ENCODE data around the gene ADAMTS14.

Gene ADAMTS14

DNA sequence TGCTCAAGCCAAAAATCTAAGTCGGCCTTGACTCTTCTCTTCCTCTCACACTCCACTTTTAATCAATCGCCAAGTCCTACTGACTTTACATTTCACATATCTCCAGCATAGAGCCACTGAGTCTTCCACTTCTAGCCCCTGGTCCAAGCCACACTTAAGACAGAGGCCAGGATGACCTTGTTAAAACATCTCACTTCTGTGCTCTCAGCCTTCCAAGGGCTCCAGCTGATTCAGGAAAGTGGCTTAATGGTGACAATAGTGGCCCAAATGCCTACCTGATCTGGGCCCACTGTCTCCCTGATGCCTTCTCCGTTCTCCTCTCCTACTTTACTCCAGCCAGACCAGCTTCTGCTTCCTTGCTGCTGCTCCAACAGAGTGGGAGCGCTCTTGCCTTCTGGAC lies 108.5 kb downstream of the ADAMTS14 start:
- Histone ChIP-seq H3K36me3 (ENCODE audit: control insufficient read depth, low read length) (no peaks in the 10 kb centered on the region), H3K9me2 (replicated peaks; ENCODE audit: control insufficient read depth, low read length) (no peaks in the 10 kb centered on the region), H3F3A (ENCODE audit: control insufficient read depth, insufficient read depth) (no peaks in the 10 kb centered on the region), H3K4me3 (ENCODE audit: low read length) (no peak overlapping the region), H3K9me3 (ENCODE audit: control insufficient read depth, insufficient read depth, low read length) (no peaks in the 10 kb centered on the region), H3K4me2 (ENCODE audit: low read length) (no peak overlapping the region), H3K27me3 (ENCODE audit: control insufficient read depth, low read length) (peaks cover 16% of the 10 kb centered on the region), H4K20me1 (ENCODE audit: control insufficient read depth, insufficient read depth, low read depth, low read length) (no peaks in the 10 kb centered on the region), H3K79me2 (ENCODE audit: control insufficient read depth, low read length) (no peaks in the 10 kb centered on the region), H3K27ac (ENCODE audit: low read depth, low read length) (no peak overlapping the region), H3K4me1 (ENCODE audit: control insufficient read depth, low read length) (no peaks in the 10 kb centered on the region)
- TF ChIP-seq EZH2phosphoT487 (IDR thresholded peaks at IDR 0.05; ENCODE audit: borderline replicate concordance, low read length), result no peak
- TF ChIP-seq, protein P1, sequence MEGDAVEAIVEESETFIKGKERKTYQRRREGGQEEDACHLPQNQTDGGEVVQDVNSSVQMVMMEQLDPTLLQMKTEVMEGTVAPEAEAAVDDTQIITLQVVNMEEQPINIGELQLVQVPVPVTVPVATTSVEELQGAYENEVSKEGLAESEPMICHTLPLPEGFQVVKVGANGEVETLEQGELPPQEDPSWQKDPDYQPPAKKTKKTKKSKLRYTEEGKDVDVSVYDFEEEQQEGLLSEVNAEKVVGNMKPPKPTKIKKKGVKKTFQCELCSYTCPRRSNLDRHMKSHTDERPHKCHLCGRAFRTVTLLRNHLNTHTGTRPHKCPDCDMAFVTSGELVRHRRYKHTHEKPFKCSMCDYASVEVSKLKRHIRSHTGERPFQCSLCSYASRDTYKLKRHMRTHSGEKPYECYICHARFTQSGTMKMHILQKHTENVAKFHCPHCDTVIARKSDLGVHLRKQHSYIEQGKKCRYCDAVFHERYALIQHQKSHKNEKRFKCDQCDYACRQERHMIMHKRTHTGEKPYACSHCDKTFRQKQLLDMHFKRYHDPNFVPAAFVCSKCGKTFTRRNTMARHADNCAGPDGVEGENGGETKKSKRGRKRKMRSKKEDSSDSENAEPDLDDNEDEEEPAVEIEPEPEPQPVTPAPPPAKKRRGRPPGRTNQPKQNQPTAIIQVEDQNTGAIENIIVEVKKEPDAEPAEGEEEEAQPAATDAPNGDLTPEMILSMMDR (IDR thresholded peaks at IDR 0.05; ENCODE audit: low read depth, low read length, poor library complexity, severe bottlenecking), result no peak

DNA sequence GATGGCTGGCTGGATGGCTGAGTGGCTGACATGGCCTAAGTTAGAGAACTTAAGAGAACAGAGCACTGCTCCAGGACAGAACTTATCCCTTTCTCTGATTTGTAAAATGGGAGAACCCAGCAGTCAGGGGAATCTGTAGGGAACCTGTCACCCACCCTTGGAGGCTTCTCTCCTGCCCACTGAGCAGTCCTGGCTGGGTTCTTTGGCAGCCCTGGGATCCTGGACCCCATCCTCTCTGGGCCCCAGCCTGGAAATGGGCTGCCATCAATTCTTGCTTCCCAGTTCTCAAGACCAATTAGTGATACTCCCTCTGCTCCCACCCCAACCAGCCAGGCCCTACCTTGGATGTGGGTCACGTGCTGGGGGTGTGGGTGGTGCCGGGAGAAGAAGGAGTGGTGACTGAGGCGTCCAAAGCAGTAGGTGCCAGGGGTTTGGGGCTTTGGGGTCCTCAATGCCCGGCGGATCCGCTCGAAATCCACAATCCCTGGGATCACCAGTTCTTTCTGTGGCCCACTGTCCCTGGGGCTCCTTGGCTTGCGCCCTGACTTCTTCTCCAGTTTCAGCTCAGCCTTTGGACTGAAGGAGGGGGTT lies 109.2 kb downstream of the ADAMTS14 start:
- Histone ChIP-seq H3K9me3 (ENCODE audit: control insufficient read depth, insufficient read depth, low read length) (no peaks in the 10 kb centered on the region), H4K20me1 (ENCODE audit: control insufficient read depth, insufficient read depth, low read depth, low read length) (no peaks in the 10 kb centered on the region), H3K4me2 (ENCODE audit: low read length) (no peak overlapping the region), H3K9me2 (replicated peaks; ENCODE audit: control insufficient read depth, low read length) (no peaks in the 10 kb centered on the region), H3F3A (ENCODE audit: control insufficient read depth, insufficient read depth) (no peaks in the 10 kb centered on the region), H3K27ac (ENCODE audit: low read depth, low read length) (no peak overlapping the region), H3K36me3 (ENCODE audit: control insufficient read depth, low read length) (no peaks in the 10 kb centered on the region), H3K79me2 (ENCODE audit: control insufficient read depth, low read length) (no peaks in the 10 kb centered on the region), H3K4me1 (ENCODE audit: control insufficient read depth, low read length) (no peaks in the 10 kb centered on the region), H3K27me3 (ENCODE audit: control insufficient read depth, low read length) (peaks cover 19% of the 10 kb centered on the region), H3K4me3 (ENCODE audit: low read length) (no peak overlapping the region)
- TF ChIP-seq EZH2phosphoT487 (IDR thresholded peaks at IDR 0.05; ENCODE audit: borderline replicate concordance, low read length), result no peak
- TF ChIP-seq, protein P1 (IDR thresholded peaks at IDR 0.05; ENCODE audit: low read depth, low read length, poor library complexity, severe bottlenecking), result no peak

DNA sequence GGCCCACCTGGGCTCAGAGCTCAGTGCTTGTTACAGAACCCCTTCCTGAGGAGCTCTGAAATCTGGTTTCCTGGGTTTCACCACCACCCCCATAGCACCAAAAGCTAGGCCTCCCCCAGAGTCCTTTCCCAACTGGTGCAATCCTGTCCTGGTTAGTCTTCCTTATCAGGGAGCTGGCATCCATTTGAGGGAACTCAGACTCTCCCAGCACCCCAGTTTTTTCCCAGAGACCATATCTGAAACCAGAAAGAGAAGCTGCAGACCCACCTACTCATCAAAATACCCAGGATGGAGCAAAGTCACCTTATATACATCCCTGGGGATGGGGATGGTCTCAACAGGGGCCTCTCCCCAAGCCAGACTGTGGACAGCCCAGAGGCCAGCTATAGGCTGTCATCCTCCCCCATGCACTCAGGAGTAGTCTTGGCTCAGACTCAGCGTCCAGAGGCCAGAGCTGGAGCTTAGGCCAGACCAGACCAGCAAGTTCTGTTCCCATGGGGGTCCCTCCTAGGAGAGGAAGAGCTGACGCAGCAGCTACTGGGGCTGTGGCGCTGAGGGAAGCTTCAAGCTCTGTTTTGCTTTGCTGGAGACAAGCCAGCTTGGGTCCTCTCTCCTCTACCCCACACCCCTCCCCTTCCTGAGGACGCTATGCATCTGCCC lies 109.9 kb downstream of the ADAMTS14 start:
- no peaks in the 10 kb centered on the region for H3K79me2 ChIP-seq (ENCODE audit: control insufficient read depth, low read length)
- no peaks in the 10 kb centered on the region for H3F3A ChIP-seq (ENCODE audit: control insufficient read depth, insufficient read depth)
- H3K4me1 ChIP-seq (ENCODE audit: control insufficient read depth, low read length), result no peaks in the 10 kb centered on the region
- H3K36me3 ChIP-seq (ENCODE audit: control insufficient read depth, low read length), result no peaks in the 10 kb centered on the region
- no peak overlapping the region for H3K4me3 ChIP-seq (ENCODE audit: low read length)
- no peak overlapping the region for H3K27ac ChIP-seq (ENCODE audit: low read depth, low read length)
- no peaks in the 10 kb centered on the region for H3K9me2 ChIP-seq (replicated peaks; ENCODE audit: control insufficient read depth, low read length)
- peaks cover 25% of the 10 kb centered on the region for H3K27me3 ChIP-seq (ENCODE audit: control insufficient read depth, low read length)
- TF ChIP-seq, protein P1 (IDR thresholded peaks at IDR 0.05; ENCODE audit: low read depth, low read length, poor library complexity, severe bottlenecking), result no peak
- no peak for TF ChIP-seq EZH2phosphoT487 (IDR thresholded peaks at IDR 0.05; ENCODE audit: borderline replicate concordance, low read length)
- no peaks in the 10 kb centered on the region for H3K9me3 ChIP-seq (ENCODE audit: control insufficient read depth, insufficient read depth, low read length)
- no peak overlapping the region for H3K4me2 ChIP-seq (ENCODE audit: low read length)
- H4K20me1 ChIP-seq (ENCODE audit: control insufficient read depth, insufficient read depth, low read depth, low read length), result no peaks in the 10 kb centered on the region

Measured in DOHH2 (cell line).